ENCODE results near the gene CYB5D1.

The CYB5D1 gene

DNA sequence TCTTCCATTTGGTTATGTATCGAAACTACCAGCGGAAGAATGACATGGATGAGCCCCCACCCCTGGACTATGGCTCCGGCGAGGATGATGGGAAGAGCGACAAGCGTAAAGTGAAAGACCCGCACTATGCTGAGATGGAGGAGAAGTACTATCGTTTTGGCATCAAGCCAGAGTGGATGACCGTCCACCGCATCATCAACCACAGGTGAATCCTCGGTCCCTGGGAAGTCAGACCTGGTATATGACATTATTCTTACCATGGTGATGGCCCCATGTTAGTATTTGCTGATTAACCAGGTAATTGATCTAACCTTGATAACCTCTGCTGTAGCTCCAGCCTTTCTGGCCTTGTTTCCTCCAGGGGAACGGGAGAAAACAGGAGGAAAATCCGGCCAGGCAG, 39.3 kb downstream of the CYB5D1 start:
- DNase-seq (ENCODE audit: low read depth) = no peak
- no peak overlapping the region for H3K4me3 ChIP-seq (ENCODE audit: low read depth, low read length)
- in situ Hi-C loops (cut with HindIII; ENCODE audit: low sequenced_read_pairs) = no loop called here
- TF ChIP-seq, protein P1, sequence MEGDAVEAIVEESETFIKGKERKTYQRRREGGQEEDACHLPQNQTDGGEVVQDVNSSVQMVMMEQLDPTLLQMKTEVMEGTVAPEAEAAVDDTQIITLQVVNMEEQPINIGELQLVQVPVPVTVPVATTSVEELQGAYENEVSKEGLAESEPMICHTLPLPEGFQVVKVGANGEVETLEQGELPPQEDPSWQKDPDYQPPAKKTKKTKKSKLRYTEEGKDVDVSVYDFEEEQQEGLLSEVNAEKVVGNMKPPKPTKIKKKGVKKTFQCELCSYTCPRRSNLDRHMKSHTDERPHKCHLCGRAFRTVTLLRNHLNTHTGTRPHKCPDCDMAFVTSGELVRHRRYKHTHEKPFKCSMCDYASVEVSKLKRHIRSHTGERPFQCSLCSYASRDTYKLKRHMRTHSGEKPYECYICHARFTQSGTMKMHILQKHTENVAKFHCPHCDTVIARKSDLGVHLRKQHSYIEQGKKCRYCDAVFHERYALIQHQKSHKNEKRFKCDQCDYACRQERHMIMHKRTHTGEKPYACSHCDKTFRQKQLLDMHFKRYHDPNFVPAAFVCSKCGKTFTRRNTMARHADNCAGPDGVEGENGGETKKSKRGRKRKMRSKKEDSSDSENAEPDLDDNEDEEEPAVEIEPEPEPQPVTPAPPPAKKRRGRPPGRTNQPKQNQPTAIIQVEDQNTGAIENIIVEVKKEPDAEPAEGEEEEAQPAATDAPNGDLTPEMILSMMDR (IDR thresholded peaks at IDR 0.05; ENCODE audit: low read depth, low read length, missing control alignments) = no peak

DNA sequence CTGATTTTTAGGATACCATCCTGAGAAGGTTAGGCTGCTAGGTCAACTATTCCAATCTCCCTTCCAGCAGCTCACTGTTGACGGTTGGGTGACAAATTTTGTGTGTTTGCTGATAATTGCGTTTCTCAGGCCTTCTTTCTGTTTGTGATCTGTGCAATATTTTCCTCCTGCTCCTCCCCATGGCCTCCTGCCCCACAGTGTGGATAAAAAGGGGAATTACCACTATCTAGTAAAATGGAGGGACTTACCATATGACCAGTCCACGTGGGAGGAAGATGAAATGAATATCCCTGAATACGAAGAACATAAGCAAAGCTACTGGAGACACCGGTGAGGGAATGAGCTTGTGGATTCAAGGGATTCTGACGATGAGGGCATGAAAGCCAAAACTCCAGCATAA, 40.0 kb downstream of the CYB5D1 start:
- no peak overlapping the region for H3K4me3 ChIP-seq (ENCODE audit: low read depth, low read length)
- in situ Hi-C loops (cut with HindIII; ENCODE audit: low sequenced_read_pairs) = no loop called here
- no peak for DNase-seq (ENCODE audit: low read depth)
- TF ChIP-seq, protein P1 (IDR thresholded peaks at IDR 0.05; ENCODE audit: low read depth, low read length, missing control alignments) = peak; percentile 49

DNA sequence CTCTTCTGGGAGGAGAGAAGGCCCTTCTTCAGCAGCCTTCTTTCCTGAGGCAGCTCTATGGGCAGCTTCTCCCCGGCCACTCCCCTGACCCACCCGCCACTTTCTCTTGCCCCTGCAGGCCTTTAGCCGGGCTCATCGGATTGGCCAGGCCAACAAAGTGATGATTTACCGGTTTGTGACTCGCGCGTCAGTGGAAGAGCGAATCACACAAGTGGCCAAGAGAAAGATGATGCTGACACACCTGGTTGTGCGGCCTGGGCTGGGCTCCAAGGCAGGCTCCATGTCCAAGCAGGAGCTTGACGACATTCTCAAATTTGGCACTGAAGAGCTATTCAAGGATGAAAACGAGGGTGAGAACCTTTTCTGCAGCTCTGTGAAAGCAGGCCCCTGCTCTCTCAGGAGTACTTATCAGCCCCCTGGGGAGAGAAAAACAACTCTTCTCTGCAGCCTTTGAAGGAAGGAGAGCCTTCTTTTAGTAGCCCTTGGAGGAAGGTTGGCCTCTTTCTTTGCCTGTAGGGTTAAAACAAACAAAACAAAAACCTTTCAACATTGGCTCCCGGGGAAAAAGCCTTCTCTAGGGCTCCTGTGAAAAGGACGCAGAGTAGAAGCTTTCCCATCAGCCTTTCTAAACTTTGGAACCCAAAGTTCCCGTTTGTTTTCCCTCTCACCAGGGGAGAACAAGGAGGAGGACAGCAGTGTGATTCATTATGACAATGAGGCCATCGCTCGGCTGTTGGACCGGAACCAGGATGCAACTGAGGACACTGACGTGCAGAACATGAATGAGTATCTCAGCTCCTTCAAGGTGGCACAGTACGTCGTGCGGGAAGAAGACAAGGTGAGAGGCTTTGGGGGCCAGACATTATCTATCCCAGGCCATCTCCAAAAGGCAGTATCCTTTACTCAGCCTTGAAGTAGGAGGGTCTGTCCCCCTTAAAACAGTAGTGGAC, 45.6 kb downstream of the CYB5D1 start:
- TF ChIP-seq, protein P1 (IDR thresholded peaks at IDR 0.05; ENCODE audit: low read depth, low read length, missing control alignments) = no peak
- no peak overlapping the region for H3K4me3 ChIP-seq (ENCODE audit: low read depth, low read length)
- in situ Hi-C loops (cut with HindIII; ENCODE audit: low sequenced_read_pairs) = no loop called here
- no peak for DNase-seq (ENCODE audit: low read depth)

DNA sequence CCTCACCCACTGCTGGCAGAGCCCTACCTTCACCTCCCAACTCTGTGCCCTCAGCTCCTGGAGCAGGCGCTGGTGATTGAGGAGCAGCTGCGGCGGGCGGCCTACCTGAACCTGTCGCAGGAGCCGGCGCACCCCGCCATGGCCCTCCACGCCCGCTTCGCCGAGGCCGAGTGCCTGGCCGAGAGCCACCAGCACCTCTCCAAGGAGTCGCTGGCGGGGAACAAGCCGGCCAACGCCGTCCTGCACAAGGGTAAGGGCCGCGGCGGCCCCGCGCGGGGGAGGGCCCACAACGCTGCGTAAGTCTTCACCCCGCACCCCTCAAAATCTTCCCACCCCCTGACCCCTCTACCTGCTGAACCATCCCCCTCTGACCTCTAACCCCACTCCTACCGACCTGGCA, 51.3 kb downstream of the CYB5D1 start:
- DNase-seq (ENCODE audit: low read depth) = no peak
- TF ChIP-seq, protein P1 (IDR thresholded peaks at IDR 0.05; ENCODE audit: low read depth, low read length, missing control alignments) = no peak
- no peak overlapping the region for H3K4me3 ChIP-seq (ENCODE audit: low read depth, low read length)
- in situ Hi-C loops (cut with HindIII; ENCODE audit: low sequenced_read_pairs) = no loop called here

DNA sequence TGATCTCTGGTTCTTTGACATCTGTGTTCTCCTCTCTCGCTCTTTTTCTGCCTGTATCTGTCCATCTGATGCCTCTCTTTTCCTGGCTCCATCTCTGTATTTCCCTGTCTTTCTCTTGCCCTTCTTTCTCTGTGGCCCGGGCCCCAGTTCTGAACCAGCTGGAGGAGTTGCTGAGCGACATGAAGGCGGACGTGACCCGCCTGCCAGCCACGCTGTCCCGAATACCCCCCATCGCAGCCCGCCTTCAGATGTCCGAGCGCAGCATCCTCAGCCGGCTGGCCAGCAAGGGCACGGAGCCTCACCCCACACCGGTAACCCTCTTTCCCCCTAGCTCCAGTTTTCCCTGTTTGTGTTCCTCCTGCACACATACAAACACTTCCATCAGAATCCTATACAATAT, 52.5 kb downstream of the CYB5D1 start:
- TF ChIP-seq, protein P1 (IDR thresholded peaks at IDR 0.05; ENCODE audit: low read depth, low read length, missing control alignments) = no peak
- in situ Hi-C loops (cut with HindIII; ENCODE audit: low sequenced_read_pairs) = no loop called here
- no peak overlapping the region for H3K4me3 ChIP-seq (ENCODE audit: low read depth, low read length)
- DNase-seq (ENCODE audit: low read depth) = no peak

DNA sequence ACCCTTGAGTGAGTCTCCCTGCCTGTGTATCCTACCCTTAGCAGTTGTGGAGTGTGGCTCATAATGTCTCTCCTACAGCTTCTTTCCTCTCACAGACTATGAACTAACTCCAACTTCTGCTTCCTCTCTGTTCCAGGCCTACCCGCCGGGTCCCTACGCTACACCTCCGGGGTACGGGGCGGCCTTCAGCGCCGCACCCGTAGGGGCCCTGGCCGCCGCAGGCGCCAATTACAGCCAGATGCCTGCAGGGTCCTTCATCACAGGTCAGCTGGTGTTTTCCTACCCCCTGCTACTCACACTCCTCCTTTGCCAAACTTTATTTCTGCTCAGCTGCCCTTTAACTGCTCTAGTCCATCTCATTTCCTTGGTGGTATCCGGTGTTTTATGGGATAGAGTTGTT, 52.9 kb downstream of the CYB5D1 start:
- DNase-seq (ENCODE audit: low read depth) = no peak
- in situ Hi-C loops (cut with HindIII; ENCODE audit: low sequenced_read_pairs) = no loop called here
- TF ChIP-seq, protein P1 (IDR thresholded peaks at IDR 0.05; ENCODE audit: low read depth, low read length, missing control alignments) = no peak

More for the DNA sequence above, 52.9 kb downstream of the CYB5D1 start:
- H3K4me3 ChIP-seq (ENCODE audit: low read depth, low read length) = no peak overlapping the region
